Esophagus squamous epithelium (tissue), 4 donors: ENCODE data around the gene ABAT.

Source experiments
- POLR2A ChIP-seq, 4 donors: fragments of 450-650 bp; IDR thresholded peaks; one replicate each; pipeline ENCODE4 v1.6.1; 2017; ENCODE audit warnings: antibody characterized with exemption in 4 of 4, mild to moderate bottlenecking in 4 of 4, moderate library complexity in 3 of 4
- TF ChIP-seq, protein P1 (sequence below), 6 experiments: fragments of 450-650 bp in 4 of 6; fragments of 200-600 bp in 2 of 6; sonication (generic) in 2 of 6; IDR thresholded peaks; one replicate each; pipeline ENCODE4 v1.5.1; 2016 to 2019; ENCODE audit warnings: antibody characterized with exemption in 6 of 6, mild to moderate bottlenecking in 4 of 6, moderate library complexity in 4 of 6

GRCh38 chr16:8647721-8648318, 26.6 kb upstream of the ABAT start:
- TF ChIP-seq, protein P1, sequence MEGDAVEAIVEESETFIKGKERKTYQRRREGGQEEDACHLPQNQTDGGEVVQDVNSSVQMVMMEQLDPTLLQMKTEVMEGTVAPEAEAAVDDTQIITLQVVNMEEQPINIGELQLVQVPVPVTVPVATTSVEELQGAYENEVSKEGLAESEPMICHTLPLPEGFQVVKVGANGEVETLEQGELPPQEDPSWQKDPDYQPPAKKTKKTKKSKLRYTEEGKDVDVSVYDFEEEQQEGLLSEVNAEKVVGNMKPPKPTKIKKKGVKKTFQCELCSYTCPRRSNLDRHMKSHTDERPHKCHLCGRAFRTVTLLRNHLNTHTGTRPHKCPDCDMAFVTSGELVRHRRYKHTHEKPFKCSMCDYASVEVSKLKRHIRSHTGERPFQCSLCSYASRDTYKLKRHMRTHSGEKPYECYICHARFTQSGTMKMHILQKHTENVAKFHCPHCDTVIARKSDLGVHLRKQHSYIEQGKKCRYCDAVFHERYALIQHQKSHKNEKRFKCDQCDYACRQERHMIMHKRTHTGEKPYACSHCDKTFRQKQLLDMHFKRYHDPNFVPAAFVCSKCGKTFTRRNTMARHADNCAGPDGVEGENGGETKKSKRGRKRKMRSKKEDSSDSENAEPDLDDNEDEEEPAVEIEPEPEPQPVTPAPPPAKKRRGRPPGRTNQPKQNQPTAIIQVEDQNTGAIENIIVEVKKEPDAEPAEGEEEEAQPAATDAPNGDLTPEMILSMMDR (IDR thresholded peaks at IDR 0.05) = no peak
- TF ChIP-seq POLR2A (IDR thresholded peaks at IDR 0.05) = no peak
